HG03095 (cell line): ENCODE data around the gene LRRC58.
A peak's percentile ranks its signal among the peaks of the same experiment; 100 is the strongest.
"Not testable (repeated sequence)": the region's sequence is repeated elsewhere in the genome, so short reads cannot be mapped to it uniquely, and the experiment has no call there.

Experiments
- ATAC-seq: cut with Tn5 transposase; IDR thresholded peaks from one replicate; pipeline ENCODE4 v1.9.1; 2021; ENCODE audit warnings: moderate library complexity; ENCODE audit not compliant: unreplicated experiment

The LRRC58 gene

DNA sequence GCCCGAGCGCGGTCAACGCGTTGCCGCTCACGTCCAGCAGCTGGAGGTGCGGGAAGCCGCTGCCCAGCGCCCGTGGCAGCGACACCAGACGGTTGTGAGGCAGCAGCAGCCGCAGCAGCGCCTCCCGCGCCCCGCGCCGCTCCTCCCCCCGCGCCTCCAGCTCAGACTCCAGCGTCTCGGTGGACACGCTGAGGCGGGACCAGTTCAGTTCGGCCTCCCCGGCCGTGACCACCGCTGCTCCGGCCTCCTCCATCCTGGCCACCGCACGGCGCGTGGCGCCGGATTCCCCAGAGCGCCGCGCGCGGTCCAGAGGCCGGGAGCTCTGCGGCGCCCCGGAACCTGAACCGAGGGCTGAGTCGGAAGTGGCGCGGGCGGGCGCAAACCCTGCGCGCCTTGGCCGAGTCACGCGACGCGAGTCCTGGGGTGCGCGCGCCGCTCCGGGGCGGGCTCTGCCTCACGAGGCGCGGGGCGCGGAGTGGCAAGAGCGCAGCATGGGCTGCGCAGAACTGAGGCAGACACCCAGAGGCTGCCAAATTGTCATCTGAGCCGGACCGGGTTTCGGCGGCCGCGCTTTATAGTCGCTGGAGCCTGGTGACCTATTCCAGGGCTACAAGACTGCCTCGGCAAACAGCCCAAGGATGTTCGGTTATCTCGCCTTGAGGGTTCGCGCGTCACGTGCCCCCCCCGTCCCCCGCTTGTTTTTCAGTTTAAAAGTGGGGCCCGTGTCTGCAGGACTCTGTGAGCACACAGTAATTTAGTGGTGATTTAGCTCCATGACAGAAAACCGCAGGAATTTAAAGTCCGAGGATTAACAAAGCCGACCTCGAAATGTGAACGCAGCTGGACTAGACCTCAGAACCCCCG, at the start of gene LRRC58:
Gene LRRC58, minus strand, starts transcription at position 364 of the 864 bp plus-strand sequence. Its CDS starts 111 bp downstream, at position 253.
- peak; percentile 87 for ATAC-seq

DNA sequence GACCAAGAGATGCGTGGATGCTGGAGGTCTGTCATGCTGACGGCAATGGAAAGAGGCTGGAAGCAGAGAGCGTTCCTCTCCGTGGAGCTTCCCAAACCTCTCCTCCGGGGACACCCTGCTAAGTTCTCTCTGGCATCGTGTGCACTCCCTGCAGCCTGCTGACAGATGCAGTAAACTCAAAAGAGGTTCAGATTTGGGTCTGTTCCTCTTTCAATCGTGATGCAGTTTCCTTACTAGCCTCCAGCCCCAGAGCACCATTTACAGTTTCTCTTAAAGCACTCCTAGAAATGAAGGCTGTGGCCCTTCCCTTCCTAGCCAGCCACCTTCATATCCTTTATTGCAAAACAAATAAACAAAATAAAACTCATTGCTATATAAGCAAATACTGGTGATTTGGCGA, 47.3 kb upstream of the LRRC58 start:
- no peak for ATAC-seq

GRCh38 chr3:120394347-120394746, 45.2 kb upstream of the LRRC58 start:
- ATAC-seq = no peak

DNA sequence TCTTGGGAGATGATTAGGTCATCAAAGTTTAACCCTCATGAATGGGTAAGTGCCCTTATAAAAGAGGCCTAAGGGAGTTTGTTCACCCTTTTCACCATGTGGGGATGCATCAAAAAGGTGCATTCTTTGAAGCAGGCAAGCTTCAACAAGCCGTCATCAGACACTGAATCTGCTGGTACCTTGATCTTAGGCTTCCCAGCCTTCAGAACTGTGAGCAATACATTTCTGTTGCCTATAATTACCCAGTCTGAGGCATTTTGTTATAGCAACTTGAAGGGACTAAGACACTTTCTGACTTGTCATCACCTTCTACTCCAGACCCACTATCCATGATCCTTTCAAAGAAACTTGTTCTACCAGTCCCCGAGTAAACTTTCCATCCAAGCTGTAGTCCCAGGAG, 44.6 kb upstream of the LRRC58 start:
- no peak for ATAC-seq

DNA sequence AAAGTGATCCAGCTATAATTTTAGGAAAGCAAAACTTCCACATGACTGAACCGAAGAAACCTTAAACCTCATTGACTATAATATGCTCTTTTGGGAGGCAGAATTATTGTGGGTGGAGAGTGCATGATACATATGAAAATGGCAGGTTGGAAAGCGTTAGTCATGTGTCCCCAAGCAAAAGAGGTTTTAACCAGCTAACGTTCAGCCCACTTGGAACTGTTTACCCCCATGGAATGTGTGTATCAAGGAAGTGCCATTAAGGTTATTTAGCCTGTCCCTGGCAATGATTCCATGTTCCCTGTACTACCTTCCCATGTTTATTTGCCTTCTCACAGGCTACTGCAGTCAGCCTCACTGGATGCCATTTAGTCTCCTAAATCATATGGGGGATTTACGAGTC, 44.1 kb upstream of the LRRC58 start:
- no peak for ATAC-seq

DNA sequence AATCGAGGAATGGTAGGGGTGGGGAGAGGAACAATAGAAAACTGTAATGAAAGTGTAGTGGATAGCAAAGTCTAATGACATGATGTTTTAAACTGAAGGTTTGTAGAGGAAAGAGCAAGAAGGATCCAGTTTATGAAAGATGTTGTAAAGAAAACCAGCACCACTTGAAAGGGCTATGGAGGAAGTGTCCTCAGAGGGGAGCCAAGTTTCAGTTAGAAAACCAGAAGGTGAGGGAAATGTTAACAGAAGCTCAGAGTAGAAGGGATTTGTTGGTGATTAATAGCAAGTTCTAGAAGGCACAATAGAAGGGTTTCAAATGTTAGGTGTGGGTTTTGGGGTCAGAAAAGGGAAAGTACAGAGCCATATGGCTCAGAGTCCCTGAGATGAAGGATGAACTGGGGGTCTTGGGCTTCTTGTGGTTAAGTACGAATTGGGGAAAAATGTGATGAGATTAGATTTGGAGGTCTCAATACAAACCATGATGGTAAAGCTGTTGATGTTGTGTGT, 33.8 kb upstream of the LRRC58 start:
- no peak for ATAC-seq

- no peak for ATAC-seq
Measured at GRCh38 chr3:120381503-120381902, 32.3 kb upstream of the LRRC58 start.

DNA sequence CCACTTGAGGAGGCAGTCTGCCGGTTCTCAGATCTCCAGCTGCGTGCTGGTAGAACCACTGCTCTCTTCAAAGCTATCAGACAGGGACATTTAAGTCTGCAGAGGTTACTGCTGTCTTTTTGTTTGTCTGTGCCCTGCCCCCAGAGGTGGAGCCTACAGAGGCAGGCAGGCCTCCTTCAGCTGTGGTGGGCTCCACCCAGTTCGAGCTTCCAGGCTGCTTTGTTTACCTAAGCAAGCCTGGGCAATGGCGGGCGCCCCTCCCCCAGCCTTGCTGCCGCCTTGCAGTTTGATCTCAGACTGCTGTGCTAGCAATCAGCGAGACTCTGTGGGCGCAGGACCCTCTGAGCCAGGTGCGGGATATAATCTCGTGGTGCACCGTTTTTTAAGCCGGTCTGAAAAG, 28.8 kb upstream of the LRRC58 start:
- ATAC-seq = not testable (repeated sequence)

DNA sequence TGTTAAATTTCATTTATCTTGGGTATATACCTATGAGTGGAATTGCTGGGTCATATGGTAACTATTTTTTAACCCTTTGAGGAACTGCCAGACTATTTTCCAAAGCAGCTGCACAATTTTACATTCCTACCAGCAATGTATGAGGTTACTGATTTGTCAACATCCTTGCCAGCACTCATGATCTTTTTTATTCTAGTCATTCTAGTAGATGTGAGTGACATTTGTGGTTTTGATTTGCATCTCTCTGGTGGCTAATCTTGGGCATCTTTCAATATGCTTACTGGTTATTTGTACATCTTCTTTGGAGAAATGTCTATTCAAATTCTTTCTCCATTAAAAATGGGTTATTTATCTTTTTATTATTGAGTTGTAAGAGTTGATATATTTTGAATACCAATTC, 21.3 kb upstream of the LRRC58 start:
- no peak for ATAC-seq

GRCh38 chr3:120369037-120369467, 19.9 kb upstream of the LRRC58 start:
- peak; percentile 73 for ATAC-seq

- no peak for ATAC-seq
Measured at GRCh38 chr3:120368172-120368571, 19.0 kb upstream of the LRRC58 start.

GRCh38 chr3:120364821-120365220, 15.7 kb upstream of the LRRC58 start:
- ATAC-seq = no peak

DNA sequence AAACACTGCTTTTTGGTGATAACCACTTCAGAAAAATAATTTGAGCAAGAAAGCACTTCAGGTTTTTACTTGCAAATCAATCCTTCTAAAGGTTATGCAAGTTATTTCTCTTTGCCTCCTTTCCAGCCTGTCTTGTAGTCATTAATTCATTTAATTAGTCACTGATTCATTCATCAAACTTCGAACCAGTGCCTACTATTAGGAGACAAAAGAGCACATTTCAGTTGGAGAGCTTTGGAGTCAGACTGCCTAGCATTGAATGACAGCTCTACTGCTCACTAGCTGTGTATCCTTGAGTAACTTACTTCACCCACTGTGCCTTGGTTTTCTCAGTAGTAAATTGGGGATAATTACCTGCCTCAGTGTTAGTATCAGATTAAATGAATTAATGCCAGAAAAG, 14.9 kb upstream of the LRRC58 start:
- no peak for ATAC-seq

DNA sequence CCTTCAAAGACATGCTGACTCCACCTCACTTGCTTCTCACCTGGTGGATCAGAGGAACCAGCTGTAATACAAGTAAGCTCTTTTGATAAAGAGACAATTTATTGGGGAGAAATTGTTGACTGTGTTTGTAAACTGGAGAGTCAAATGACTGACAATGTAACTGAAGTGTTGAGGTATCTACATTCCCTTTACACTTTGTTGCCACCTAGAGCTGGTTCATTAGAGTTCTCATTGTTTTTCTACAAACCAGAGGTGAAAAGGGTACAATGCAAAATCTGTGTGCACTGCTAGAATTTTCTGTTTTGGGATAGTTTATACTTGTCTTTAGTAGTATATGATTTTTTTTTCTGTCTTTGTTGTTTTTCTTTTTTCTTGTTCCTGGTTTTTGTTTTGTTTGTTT, 8.7 kb upstream of the LRRC58 start:
- no peak for ATAC-seq

DNA sequence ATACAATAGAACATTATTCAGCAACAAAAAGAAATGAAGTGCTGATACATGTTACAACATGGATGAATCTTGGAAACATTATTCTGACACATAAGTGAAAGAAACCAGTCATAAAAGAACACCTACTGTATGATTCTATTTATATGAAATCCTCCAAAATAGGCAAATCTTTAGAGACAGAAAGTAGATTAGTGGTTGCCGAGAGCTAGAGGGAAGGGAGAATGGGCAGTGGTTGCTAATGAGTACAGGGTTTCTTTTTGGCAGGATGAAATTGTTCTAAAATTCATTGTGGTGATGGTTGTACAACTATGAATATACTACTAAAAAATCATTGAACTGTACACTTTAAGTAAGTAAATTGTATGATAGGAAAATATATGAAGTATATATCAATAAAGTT, 6.3 kb upstream of the LRRC58 start:
- ATAC-seq = no peak

GRCh38 chr3:120353463-120353862, 4.3 kb upstream of the LRRC58 start:
- no peak for ATAC-seq

- ATAC-seq = no peak
Measured at GRCh38 chr3:120352017-120352416, 2.9 kb upstream of the LRRC58 start.

GRCh38 chr3:120350401-120350941, 1.3 kb upstream of the LRRC58 start:
- ATAC-seq = no peak

GRCh38 chr3:120349855-120350125, 636 bp upstream of the LRRC58 start:
- ATAC-seq = no peak

GRCh38 chr3:120348065-120348990, 826 bp downstream of the LRRC58 start:
- ATAC-seq = peak; percentile 38

GRCh38 chr3:120344349-120344748, 4.8 kb downstream of the LRRC58 start:
- no peak for ATAC-seq
